GM12801 (cell line): ENCODE data around the gene ZNF529.

Experiments used
- CTCF ChIP-seq: IDR thresholded peaks from one replicate; pipeline ENCODE4 v1.5.1; 2011; ENCODE audit warnings: control low read depth; ENCODE audit not compliant: insufficient read length; ENCODE audit errors: extremely low read depth

ZNF529 gene

GRCh38 chr19:36527873-36528193 lies 45.3 kb downstream of the ZNF529 start:
- no peak for TF ChIP-seq CTCF

GRCh38 chr19:36527341-36527740 lies 45.8 kb downstream of the ZNF529 start:
- TF ChIP-seq CTCF, result no peak

GRCh38 chr19:36526581-36526980 lies 46.5 kb downstream of the ZNF529 start:
- TF ChIP-seq CTCF, result no peak

GRCh38 chr19:36524617-36525016 lies 48.5 kb downstream of the ZNF529 start:
- no peak for TF ChIP-seq CTCF

GRCh38 chr19:36514012-36514612 lies 59.0 kb downstream of the ZNF529 start:
- no peak for TF ChIP-seq CTCF

GRCh38 chr19:36508325-36508724 lies 64.8 kb downstream of the ZNF529 start:
- no peak for TF ChIP-seq CTCF

- no peak for TF ChIP-seq CTCF
Measured at GRCh38 chr19:36501973-36502372, 71.1 kb downstream of the ZNF529 start.

GRCh38 chr19:36497001-36497400 lies 76.1 kb downstream of the ZNF529 start:
- no peak for TF ChIP-seq CTCF
